ENCODE data around the gene CTNNA3.

- TF ChIP-seq EZH2phosphoT487 (conservative IDR thresholded peaks at IDR 0.05; ENCODE audit: low read length): no peak
- TF ChIP-seq CTCF (IDR thresholded peaks at IDR 0.05; ENCODE audit: insufficient read depth, low read length, poor library complexity, severe bottlenecking): peak; percentile 63
Measured at GRCh38 chr10:67697724-67698131, 1.7 kb upstream of the CTNNA3 start.
